HG03521 (cell line): ENCODE data around the gene SPRY1.

Experiments used
- ATAC-seq: cut with Tn5 transposase; IDR thresholded peaks from one replicate; pipeline ENCODE4 v1.9.1; 2021; ENCODE audit warnings: mild to moderate bottlenecking, moderate library complexity; ENCODE audit not compliant: unreplicated experiment

The SPRY1 gene

DNA sequence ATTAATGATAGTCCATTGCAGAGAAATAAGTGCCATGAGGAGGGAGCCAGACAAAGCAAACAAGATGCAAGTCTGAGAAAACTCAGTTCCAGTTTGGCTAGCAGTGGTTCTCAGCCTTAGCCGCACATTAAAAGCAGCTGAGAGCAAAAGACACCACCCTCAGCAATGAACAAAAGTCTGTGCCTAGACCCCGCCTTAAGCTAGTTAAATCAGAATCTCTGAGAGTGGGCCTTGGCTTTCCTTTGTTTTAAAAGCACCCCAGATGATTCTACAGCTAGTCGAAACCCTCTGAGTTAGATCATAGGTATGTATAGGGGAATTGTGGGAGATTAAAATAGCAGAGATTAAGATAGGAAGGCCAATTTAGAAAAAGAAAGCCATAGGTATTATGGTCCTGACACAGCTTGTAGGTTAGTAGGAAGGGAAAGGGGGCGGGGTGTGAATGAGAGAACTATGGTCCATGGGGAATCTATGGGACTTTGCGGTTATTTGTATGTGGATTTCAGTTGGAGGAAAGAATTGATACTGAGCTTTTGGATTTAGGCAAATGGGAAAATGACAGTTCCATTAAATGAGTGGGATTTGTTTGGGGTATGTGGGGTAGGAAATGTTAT, 12.0 kb downstream of the SPRY1 start:
- ATAC-seq: no peak

DNA sequence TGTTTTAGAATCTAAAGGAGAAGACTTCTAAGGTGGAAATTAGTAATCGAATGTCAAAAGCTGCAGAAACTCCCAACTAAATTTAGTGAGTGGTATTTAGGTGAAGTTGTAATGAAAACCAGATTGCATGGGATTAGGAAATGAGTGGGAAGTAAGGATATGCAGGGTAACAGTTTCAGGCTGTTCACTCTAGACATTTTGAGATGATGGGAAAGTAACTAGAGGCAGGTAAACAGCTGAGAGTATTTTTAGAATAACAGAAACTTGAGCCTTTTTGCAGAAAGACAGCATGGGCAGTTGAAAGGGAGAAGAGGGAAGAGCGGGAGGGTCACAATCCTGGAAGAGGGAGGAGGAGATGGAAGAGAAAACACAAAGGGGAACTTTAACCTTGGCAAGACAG, 12.7 kb downstream of the SPRY1 start:
- no peak for ATAC-seq

DNA sequence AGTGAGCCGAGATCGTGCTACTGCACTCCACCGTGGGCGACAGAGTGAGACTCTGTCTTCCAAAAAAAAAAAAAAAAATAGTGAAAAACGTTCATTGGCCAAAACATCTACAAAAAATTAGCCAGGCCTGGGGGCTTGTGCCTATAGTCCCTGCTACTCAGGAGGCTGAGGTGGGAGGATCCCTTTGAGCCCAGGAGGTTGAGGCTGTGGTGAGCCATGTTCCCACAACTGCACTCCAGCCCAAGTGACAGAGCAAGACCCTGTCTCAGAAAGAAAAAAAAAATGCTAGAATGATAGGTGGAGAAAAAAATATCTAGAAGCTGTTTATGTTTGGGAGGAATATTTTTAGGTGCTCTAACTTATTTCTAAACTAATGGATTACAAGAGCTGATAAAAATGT, 14.9 kb downstream of the SPRY1 start:
- ATAC-seq: no peak

DNA sequence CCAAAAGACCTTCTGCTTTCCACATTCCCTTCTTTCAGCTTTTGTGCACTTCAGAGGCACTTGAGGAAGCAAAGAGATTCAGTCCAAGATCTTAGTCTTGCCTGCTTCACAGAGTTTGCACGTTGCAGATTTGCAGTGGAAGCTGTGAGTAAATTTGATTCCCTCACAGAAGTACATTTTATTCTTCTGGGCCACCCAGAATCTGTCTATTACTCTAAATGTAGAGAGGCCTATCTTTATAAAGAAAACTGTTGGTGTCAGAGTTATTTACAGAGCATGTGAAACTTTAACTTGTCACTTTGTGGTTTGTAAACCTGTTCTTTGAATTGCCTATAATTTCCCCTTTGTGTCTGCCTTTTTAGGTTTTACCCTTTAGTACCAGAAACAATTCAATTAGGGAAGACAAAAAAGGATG, 15.5 kb downstream of the SPRY1 start:
- ATAC-seq: peak; percentile 81

DNA sequence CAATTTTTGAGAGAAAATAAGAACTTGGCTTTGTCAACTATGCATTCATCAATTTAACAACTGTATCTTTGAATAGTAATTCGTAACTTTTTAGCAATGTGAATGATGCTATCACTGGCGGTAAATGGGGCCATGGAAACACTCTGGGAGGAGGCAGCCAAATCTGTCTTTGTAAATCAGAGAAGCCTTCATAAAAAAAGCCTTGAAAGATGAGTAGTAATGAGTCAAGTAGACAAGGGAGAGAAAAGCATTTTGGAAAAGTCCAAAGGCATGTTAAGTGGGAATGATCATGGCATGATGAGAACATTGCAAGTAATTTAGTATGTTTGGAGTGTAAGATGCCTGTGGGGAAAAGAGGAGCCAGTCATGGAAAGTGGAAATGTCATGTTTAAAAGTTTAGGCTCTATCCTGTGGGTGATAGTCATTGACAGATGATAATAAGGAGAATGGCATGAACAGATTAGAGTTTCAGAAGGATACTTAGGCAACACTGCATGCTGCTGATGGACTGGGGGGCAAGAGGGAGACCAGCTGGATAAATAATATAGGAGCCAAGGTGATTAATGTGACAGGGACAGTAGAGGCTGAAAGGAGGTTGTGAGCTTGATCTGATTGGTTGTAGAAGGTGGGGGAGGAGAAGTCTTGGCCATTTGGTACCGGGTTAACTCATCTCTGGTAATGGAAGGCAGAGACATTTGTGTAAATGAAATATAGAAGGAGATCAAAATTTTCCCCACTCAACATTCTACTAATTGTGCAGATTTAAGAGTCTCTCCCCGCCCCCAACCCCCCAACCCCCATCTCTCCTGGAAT, 16.3 kb downstream of the SPRY1 start:
- ATAC-seq: no peak

DNA sequence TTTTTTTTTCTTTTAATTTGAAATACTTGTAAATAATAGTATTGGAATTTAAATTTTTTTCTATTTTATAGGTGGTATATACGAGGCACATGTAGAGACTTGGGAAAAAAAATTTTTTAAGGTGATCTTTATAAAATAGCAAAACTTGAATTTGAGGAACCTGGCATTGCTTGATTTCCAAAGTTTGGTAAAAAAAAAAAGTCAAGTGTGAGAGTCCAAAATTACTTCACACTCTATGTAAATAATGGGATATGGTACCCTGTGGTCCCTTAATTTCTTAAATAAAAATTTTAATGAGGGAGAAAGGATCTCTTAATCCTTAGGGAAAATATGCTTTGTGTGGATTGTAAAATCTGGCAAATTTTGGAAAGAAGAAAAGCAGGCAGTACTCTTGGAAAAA, 19.0 kb downstream of the SPRY1 start:
- no peak for ATAC-seq

DNA sequence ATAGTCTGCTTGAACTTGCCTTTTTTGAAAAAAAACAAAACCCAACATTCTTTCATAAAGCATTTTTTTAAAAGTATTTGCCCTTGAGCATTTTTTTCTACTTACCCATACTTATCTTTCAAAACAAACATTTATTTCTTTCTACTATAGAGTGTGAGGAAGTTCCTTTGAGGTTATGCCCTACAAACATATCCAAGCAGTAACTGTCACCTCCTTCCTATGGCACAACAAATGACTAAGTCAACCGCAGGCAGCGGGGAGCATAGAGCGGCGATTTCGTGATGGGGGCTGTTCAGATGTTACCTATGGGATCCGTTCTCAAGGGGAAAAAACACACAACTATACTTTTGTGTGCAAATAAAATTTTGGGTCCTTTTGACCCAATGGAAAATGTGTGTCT, 19.4 kb downstream of the SPRY1 start:
- no peak for ATAC-seq

DNA sequence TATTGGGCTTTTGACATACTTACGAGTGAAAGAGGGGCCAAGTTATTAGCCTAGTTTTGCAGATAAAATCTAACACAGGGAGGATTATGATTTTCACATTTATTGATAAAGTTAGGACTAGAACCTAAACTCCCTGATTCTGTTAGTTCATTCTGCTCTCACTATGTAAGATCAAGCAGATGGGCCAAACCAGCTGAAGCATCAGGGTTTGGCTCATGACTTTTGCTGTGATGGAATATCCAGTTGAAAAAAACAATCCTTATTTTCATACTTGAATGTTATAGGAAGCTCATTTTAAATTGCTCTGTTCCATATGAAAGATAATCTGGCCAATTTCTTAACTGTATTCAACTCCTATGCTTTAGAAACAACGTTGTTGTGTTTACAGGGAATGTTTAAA, 21.2 kb downstream of the SPRY1 start:
- ATAC-seq: no peak

DNA sequence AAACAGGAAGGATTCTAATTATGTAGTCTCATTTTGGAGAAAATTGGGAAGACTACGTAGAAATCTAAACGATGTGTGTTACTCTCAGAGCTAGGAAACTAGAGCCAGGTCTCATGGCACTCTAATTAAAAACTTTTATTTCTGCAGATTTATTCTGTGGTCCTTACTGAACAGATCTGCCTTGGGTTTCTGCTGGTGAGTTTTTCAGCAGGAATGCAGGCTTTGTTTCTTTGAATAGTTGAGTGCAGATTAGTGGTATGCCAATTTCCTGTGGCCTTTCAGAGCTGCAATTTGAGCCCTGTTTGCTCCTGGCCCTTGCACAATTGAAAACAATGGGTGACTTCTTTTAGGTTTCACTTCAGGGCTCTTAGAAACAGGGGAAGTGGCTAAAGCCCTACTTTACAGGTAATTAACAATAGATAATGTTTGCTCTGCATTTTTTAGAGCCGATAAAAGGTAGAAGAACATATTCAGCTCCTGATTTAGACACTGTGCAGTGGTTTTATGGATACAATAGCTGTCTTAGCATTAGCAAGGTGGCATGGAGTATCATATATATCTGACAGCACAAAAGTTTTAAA, 21.8 kb downstream of the SPRY1 start:
- ATAC-seq: peak; percentile 60

DNA sequence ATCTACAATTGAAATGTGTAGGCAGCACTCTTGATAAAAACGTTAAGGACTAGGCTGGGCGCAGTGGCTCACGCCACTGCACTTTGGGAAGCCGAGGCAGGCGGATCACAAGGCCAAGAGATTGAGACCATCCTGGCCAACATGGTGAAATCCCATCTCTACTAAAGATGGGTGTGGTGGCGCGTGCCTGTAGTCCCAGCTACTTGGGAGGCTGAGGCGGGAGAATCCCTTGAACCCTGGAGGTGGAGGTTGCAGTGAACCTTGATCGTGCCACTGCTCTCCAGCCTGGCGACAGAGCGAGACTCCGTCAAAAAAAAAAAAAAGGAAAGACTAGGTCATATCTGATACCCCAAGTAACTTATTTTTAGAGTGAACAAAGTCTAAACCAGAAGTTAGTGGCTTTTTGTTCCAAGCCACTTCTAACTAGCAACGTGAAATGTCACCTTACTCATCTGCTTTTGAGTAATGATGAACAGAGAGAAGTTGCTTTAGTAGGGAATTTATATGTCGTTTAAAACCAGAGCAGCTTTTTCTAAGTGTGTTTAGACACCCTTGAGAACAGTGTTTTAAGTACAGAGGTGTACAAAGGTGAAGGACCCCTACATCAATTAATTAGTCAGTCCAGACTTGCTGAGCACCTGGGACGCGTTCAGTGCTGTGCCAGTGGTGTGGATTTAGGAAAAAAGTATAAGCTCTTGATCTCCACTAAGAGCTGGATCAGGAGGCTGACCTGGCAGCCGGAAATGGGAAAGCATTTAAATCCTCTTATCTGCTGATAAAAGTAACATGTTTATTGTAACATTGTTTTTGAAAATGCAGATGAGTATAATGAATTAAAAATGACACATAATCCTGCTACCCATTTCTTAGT, 23.5 kb downstream of the SPRY1 start:
- no peak for ATAC-seq

DNA sequence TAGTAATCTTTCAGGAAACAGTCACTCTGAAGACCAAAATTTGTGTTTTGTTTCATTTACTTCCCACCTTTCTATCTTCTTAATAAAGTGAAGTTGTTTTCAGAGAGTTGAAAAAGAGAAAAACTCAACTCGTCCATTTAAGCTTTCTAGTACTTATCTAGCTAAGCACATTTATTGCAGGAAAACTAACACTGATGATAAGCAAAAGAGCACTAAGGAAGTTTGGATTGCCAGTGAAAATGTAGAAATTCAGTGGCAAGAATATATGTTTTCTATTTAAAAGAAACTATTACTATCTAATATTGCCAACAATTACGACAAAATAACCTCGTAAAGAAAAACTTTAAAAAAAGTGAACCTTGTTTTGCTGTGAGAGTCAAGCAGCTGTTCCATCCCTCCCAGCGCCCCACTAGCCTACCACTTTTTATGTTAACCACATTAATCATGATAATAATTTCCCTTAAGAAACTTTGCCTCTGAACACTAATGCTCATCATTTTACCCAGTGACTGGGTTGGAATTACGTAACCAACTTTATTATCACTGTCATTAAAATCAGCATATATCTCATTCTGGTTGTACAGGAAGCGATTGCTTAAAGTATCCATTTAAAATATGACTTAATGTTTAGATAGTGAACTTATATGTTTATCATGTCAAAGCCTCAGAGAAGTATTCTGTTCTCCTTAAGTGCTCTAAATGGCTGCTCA, 24.8 kb downstream of the SPRY1 start:
- no peak for ATAC-seq

DNA sequence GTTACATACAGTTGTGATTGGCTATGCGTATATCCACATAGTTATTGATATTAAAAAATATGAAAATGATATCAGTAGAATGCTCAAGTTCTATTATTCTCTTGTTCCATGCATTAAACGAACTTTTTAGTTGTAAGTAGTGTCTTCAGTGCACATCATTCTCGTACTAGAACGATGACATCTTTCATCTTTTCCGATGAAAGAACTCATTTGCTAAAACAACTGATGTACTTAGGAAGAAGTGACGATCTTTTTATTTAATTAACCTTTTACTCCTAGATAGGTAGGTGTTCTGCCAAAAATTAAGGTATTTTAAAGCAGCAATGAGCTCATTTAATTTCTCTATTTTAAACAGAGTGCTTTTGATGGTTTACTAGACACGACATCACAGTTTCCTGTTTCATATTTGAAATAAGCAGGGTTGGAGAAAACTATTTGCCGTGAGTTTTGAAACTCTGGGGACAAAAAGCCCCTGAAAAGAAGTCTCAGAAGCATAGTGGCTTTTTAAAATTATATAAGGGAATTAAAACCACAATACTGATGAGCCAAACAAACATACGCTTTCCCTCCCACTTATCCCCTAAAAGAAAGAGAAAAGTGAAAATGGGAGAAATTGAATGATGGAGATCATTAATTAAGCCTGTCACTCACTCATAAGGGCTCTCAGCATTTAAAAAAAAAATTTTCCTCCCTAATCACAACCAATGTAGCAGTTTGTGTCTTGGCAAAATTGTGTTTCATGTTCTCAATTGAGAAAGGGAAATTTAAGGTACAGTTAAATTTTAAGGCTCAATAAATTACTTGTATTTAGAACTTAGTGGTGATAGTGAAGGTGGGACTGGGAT, 25.6 kb downstream of the SPRY1 start:
- ATAC-seq: no peak

DNA sequence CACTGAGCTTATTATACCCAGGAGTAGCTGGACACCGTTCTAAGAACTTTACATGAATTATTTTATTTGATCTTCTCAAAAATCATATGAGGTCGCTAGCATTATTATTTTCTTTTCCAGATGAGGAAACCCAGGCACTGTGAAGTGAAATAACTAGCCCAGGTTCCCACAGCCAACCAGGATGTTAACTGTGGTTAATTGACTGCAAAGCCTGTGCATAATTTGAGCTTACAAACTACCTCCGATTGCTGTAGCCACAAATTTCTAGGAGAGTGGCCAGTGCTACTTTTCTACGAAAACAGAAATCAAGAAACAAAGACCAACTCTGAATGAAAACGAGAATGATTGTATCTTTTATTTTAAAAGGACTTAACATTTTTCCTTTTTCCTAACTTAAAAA, 27.2 kb downstream of the SPRY1 start:
- no peak for ATAC-seq

DNA sequence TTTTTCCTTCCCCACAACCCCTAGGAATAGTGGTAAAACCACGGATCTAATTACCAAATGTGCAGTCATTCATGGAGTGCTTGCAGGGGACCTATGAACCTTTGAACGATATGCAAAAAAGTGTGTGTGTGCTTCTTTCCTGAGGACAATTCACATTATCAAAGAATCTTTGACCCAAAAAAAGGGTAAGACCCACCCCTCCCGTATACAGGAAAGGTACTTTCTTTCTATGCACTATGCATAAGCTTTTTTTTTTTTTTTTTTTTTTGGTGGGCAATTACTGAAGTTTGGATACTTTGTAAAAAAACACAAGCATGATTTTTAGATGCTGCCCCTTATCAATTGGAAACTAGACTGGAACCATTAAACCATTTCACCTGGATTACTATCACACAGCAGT, 31.4 kb downstream of the SPRY1 start:
- no peak for ATAC-seq

DNA sequence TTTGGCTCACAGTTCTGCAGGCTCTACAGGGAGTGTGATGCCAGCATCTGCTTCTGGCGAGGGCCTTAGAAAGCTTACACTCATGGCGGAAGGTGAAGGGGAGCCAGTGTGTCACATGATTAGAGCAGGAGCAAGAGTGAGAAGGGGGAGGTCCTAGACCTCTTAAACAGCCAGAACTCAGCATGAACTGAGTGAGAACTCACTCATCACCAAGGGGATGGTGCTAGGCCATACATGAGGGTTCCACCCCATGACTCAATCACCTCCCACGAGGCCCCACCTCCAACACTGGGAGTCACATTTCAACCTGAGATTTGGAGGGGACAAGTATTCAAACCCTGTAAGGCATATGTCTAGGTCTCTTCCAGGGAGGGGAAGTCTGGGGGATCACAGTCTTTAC, 33.4 kb downstream of the SPRY1 start:
- no peak for ATAC-seq

DNA sequence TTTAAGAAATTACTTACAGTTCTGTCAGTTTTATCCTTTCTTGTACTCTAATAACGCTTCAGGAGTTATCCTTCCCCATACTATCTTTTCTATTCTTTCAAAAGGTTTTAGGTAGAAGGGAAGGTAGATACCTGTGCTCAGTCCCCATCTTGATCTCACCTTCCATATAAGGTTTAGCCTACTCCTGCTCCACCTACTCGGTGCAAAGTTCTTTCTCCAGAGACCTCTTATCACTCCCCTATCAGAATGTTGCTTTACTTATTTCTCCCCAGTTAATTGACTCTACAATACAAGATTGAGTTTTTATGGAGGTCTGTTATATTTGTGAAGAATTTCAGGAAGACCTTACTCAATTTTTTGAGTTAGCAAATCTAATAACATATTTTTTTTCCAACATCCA, 33.9 kb downstream of the SPRY1 start:
- no peak for ATAC-seq

DNA sequence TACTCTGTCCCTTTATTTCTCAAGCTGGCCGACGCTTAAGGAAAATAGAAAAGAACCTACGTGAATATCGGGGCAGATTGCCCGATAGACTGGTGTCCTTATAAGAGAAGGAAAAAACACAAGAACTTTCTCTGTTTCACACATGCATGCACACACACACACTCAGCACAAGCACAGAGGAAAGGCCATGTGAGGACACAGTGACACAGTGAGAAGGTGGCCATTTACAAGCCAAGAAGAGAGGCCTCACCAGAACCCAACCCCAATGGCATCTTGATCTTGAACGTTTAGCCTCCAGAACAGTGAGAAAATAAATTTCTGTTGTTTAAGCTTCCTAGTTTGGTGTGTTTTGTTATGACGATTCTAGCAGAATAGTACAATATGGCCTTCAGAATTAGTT, 37.0 kb downstream of the SPRY1 start:
- ATAC-seq: no peak

DNA sequence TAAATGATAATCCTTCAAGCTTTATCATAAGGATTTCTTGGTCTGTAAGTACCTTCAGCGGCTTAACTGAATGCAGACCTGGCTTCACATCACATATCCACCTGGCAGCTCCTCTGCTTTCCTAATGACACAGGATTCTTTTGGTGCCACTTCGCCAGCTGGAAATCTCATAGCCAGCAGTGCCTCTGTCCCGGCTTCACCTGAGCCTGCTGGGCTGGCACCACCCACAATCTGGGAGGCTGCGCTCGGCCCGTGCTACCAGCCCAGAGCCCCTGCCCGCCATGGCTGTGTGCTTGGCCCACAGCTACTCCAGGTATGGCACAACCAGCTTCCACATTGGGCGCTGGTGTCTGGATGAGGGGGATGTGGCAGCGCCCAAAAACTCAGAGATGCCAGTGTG, 37.4 kb downstream of the SPRY1 start:
- no peak for ATAC-seq

DNA sequence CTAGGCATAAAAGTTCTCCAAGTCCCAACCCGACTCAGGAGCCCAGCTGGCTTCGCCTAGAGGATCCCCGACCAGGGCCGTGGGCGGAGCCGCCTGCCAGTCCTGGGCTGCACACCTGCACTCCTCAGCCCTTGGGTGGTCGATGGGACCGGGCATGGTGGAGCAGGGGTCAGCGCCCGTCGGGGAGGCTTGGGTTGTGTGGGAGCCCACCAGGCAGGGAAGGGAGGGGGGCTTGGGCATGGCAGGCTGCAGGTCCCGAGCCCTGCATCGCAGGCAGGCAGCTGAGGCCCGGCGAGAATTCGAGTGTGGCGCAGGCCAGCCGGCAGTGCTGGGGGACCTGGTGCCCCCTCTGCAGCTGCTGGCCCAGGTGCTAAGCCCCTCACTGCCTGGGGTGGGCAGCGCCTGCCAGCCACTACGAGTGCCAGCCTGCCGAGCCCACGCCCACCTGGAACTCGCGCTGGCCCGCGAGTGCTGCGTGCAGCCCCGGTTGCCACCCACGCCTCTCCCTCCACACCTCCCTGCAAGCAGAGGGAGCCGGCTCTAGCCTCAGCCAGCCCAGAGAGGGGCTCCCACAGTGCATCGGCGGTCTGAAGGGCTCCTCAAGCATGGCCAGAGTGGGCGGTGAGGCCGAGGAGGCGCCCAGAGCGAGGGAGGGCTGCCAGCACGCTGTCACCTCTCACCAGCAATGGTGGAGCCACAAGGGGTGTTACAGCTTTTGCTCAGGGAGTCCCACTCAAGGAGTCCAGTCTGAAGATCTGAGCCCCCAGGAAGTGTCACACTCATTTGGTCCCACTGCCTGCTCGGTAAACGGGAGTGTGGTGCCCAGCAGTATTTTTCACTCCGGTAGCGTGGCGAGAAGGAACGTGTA, 38.9 kb downstream of the SPRY1 start:
- ATAC-seq: no peak
